PFSK-1 (cell line): ENCODE measurements around the gene MAN2B1.
A peak's percentile ranks its signal among the peaks of the same experiment; 100 is the strongest.

Source experiments
- POLR2AphosphoS5 ChIP-seq: IDR thresholded peaks from 2 replicates; pipeline ENCODE4 v1.6.1; 2012; ENCODE audit warnings: low read depth, mild to moderate bottlenecking, control low read depth, low read length, moderate library complexity
- SIN3A ChIP-seq: IDR thresholded peaks from 2 replicates; pipeline ENCODE4 v1.6.1; 2012; ENCODE audit warnings: mild to moderate bottlenecking, low read length, moderate library complexity, borderline replicate concordance; ENCODE audit not compliant: insufficient read depth
- TAF1 ChIP-seq: IDR thresholded peaks from 2 replicates; pipeline ENCODE4 v1.6.1; 2012; ENCODE audit warnings: low read length, control low read depth, borderline replicate concordance; ENCODE audit not compliant: insufficient read depth

DNA sequence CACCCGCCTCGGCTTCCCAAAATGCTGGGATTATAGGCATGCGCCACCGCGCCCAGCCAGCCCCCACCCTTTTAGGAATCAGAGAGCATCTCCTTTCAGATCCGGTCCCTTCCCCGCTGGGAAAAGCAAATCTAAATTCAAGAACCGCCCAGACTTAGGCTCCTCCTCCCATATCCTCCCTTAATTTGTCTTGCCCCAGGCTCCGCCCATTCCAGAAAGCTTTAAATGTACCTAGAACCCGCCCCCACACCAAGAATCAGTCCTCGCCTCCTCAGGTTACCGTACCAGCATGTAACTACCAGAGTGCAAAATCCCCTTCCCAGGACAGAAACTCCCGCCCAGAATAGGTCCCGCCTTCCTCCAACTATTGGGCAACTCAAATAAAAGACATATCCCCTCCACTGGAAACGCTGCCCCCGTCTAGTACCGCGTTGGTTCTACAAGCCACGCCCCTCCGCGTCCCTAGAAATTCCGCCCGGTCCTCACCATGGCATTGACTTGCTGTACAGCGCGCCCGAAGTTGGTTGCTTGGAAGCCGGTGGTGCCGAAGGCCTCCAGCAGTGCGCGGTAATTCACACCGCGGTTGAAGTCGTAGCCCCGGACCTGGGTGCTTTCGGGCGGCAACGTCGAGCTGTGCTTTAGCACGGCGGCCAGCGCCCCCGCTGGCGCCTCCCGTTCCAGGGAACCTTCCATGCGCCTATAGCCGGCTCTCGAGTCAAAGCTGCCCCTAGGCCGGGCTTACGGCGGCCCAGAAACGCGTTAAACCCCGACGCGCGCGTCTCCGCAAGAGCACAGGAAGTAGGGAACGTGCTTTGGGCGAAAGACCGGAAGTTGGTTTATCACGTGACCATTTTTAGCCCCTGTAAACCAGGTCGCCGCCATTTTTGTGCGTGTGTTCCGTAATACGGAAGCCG is 14.8 kb upstream of the MAN2B1 start, which contains the start of gene DHPS:
- TF ChIP-seq TAF1 (0 out of 2 replicates have a peak, but pooled peaks have one; percentile 9), POLR2AphosphoS5 (peak; percentile 84), SIN3A (no peak)
